Fibroblast of skin of left biceps (primary cell): ENCODE data around the gene SEMA4G.

Experiments used
- DNase-seq, 2 experiments: peaks; one replicate each; pipeline ENCODE4 v3.0.0-alpha.2; 2013; ENCODE audit warnings: low read depth in 2 of 2

The SEMA4G gene, protein sequence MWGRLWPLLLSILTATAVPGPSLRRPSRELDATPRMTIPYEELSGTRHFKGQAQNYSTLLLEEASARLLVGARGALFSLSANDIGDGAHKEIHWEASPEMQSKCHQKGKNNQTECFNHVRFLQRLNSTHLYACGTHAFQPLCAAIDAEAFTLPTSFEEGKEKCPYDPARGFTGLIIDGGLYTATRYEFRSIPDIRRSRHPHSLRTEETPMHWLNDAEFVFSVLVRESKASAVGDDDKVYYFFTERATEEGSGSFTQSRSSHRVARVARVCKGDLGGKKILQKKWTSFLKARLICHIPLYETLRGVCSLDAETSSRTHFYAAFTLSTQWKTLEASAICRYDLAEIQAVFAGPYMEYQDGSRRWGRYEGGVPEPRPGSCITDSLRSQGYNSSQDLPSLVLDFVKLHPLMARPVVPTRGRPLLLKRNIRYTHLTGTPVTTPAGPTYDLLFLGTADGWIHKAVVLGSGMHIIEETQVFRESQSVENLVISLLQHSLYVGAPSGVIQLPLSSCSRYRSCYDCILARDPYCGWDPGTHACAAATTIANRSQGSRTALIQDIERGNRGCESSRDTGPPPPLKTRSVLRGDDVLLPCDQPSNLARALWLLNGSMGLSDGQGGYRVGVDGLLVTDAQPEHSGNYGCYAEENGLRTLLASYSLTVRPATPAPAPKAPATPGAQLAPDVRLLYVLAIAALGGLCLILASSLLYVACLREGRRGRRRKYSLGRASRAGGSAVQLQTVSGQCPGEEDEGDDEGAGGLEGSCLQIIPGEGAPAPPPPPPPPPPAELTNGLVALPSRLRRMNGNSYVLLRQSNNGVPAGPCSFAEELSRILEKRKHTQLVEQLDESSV

GRCh38 chr10:100969187-100970075, at the start of gene SEMA4G:
TSS of gene SEMA4G (plus strand) at chr10:100969504. CDS start at chr10:100972913, 3,409 bp downstream.
- no peak for DNase-seq

- no peak for DNase-seq
Observed at GRCh38 chr10:100923580-100923979, 45.7 kb upstream of the SEMA4G start.

DNA sequence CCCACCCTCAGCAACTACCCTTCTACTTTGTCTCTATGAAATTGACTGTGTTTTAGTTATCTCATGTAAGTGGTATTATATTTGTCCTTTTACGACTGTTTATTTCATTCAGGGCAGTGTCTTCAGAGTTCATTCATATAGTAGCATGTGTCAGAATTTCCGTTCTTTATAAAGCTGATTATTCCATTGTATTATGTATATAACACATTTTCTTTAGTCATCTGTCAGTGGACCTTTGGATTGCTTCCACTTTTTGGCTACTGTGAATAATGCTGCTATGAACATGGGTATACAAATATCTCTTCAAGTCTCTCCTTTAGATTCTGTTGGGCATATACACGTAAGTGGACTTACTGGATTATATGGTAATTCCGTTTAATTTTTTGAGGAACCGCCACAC, 42.0 kb upstream of the SEMA4G start:
- DNase-seq, result no peak

DNA sequence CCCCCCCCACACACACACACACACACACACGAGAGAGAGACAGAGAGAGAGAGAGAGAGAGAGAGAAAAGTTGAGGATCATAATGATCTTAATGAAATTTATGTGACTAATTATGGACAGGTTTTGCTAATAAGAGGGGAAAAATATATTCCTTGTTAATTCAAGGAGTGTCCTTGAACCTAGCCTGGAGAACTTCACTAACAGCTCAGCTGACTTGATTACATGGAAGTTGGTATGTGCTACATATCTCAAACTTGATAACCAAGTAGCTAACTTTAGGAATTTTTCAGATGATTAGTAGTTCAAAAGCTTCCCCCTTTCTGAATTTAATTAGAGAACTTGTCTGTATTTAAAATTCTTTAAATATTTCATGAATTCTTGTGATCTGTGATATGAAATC, 41.3 kb upstream of the SEMA4G start:
- no peak for DNase-seq

DNA sequence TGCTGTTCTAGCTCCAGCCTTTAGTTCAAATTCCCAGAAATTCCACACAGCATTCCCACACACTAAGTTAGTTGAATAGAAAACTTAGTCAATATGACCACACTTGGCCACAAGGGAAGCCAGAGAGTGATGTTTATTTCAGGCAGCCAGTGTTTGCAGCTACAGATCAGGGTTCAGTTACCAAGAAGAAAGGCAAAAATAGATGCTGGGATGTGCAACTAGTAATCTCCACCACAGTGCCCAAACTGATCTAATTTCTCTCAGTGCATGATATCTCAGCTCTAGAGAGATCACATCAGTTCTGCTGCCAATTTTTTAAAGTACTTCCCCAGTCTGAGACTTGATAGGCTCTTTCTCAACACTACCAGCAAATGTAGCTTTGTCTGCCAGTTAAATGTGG, 38.9 kb upstream of the SEMA4G start:
- no peak for DNase-seq

- DNase-seq, result no peak
Observed at GRCh38 chr10:100934084-100934659, 35.1 kb upstream of the SEMA4G start.

DNA sequence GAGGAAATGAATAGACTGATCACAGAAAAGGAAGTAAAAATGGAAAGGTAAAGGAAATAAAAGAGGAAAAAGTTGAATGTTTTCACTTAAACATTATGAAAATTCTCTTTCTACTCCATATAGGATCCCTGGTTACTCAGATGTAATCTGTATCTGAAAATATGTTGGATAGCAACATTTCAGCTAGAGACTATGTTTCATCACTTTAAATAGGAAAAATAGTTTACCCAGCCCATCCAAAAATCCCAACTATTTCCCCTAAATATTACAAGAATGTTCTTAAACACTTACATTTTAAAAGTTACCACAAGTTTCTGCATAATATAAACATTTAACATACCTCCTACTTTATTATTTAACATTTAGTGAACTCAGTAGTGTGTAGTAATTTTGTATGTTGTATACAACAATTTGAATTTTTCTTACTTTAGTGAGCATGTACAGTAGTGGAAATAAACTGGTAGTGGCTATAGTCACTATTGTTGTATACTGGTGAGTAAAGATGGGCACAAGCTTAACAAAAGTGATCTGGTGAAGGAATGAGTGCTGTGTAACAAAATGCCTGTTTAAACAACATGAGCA, 29.4 kb upstream of the SEMA4G start:
- DNase-seq, result peak; percentile 27 to 44

DNA sequence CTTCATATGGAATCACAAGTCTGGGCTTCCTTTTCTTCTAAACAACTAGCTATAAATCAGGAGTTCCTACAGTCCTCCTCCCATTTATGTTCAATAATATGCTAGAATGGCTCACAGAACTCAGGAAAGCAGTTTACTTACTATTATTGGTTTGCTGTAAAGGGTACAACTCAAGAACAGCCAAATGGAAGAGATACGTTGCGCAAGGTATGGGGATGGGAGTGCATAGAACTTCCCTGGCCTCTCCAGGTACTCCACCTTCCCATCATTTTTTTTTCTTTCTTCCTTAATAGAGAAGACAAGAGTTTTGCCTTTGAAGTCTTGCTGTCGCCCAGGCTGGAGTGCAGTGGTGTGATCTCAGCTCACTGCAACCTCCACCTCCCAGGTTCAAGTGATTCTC, 27.1 kb upstream of the SEMA4G start:
- DNase-seq, result no peak

DNA sequence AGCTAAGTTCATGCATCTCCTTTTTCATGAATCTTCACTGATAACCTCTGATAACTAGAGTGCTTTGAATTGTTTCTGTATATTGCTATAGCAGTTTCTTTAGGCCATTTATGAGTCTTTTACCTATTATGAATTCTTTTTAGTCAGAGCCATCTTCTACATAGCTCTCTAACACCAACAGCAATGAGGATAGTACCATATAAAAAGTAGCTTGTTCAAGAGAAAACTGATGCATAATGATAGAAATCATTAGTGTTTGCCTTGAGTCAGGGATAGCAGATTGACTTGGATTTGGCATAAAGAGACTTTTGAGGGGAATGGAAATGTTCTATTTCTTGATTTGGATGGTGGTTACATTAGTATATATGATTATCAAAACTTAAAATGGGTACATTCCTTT, 25.8 kb upstream of the SEMA4G start:
- no peak for DNase-seq

- no peak for DNase-seq
Observed at GRCh38 chr10:100945754-100946153, 23.6 kb upstream of the SEMA4G start.

DNA sequence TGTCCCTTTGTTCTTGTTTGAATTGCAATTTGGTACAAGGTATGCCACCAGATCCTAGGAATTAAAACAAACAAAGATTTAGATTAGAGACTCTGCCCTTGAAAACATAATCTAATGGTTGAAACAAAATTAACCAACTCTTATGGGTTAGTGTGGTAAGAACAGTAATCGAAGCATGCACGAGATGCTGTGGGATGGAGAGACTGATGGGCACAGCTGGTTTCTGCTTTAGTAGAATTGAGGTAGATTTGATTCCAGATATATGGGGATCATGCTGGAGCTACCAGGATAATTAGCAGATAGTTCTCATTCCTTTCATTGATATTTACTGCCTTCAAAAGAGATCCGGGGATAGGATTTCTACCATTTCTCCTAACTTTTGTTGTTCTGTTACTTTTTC, 20.4 kb upstream of the SEMA4G start:
- no peak for DNase-seq

- DNase-seq, result no peak
Observed at GRCh38 chr10:100960251-100960650, 9.1 kb upstream of the SEMA4G start.

GRCh38 chr10:100962351-100963080, 6.8 kb upstream of the SEMA4G start:
- no peak for DNase-seq

GRCh38 chr10:100963826-100964225, 5.5 kb upstream of the SEMA4G start:
- no peak for DNase-seq

GRCh38 chr10:100965820-100966219, 3.5 kb upstream of the SEMA4G start:
- no peak for DNase-seq

- DNase-seq, result no peak
Observed at GRCh38 chr10:100966887-100967286, 2.4 kb upstream of the SEMA4G start.

DNA sequence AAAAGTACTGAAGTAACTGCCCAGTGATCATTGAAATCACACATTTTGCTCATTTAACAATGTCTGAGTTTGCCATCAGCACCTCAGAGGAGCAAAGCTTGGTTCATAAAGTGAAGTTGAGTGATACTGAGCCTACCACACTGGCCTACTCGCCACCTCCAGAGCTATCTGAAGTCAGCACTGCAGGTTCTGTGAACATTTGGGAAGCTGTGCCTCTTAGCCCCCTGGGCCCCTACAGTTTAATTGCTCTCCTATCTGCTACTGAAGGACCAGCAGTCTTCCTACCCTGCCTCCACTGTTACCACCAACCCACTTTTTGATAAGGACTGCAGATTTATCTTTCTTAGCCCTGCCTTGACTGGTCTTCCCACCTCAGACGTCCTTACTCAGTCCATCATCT, 2.0 kb upstream of the SEMA4G start:
- DNase-seq, result no peak

DNA sequence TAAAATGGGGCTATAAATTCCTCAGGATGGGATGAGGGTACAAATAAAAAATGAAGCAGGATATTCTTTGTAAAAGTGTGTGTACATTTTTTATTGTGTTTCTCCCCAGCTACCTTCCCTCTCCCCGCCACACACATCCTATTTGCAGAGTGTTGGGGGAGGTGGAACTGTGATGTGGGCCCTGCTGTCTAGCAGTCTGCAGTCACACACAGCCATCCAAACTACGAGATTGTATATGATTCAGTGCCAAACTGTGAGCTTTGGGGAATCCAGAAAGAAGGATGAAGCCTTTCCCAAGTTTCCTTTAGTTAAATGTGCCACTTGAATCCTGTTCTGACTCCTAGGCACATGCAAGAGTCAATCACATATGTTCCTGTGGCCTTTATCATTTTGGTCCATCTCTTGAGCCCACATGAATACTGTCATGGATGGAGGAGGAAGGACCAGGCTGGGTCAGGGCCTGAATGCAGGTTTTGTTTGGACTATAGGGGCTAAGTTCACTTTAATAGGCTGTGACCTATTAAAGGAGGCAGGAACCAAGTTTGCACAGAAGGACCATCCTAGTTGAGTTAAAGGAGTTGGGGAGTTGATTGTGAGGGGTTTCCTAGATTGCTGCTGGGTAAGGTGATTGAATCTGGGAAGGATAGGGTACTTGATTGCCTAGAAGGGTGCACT, 1.1 kb upstream of the SEMA4G start:
- DNase-seq, result no peak

DNA sequence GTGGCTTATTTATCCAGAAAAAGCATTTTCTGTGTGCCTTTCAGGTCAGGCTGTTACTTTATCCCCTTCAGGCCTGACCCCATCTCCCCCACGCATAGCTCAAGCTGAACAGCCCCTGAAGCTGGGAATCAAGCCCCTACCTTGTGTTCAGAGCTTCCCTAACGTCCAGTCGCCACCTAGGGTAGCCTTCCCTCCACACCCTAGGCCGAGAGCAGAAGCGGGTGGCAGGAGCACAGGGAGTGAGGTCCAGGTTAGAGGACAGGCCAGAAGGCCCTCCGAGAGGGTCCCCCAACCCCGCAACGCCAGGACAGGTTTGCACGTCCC, 479 bp upstream of the SEMA4G start:
- no peak for DNase-seq
